OCI-LY3 (cell line): ENCODE results near the gene FNBP1.

ENCODE experiments used
- H2AFZ ChIP-seq: fragments of 200-600, 300-600 bp; shearing (Covaris generic); 2 replicates; pipeline ENCODE4 v1.6.0; 2014; ENCODE audit warnings: antibody characterized with exemption, low read depth, low read length
- H3K27ac ChIP-seq: fragments of 200-600, 300-600 bp; sonication (generic); 2 replicates; pipeline ENCODE4 v1.5.1; 2014; ENCODE audit warnings: mild to moderate bottlenecking, low read length, moderate library complexity, mixed read lengths
- H3K27me3 ChIP-seq: fragments of 200-600, 300-600 bp; sonication (generic); 2 replicates; pipeline ENCODE4 v1.6.1; 2014; ENCODE audit warnings: low read depth, low read length, mixed read lengths
- H3K36me3 ChIP-seq: fragments of 200-600, 300-600 bp; sonication (generic); replicated peaks from 2 replicates; pipeline ENCODE3; 2014; ENCODE audit warnings: low read depth, low read length, mixed read lengths
- H3K4me1 ChIP-seq: fragments of 300-600, 200-600 bp; sonication (generic); 2 replicates; pipeline ENCODE4 v1.6.1; 2014; ENCODE audit warnings: low read length, mixed read lengths
- H3K4me2 ChIP-seq: fragments of 200-600, 300-600 bp; sonication (generic); 2 replicates; pipeline ENCODE4 v1.6.1; 2014; ENCODE audit warnings: low read length, mixed read lengths
- H3K4me3 ChIP-seq: fragments of 300-600, 200-600 bp; sonication (generic); 2 replicates; pipeline ENCODE4 v1.5.1; 2014; ENCODE audit warnings: antibody characterized with exemption, mild to moderate bottlenecking, low read length, moderate library complexity
- H3K79me2 ChIP-seq: fragments of 300-600, 200-600 bp; shearing (Covaris generic); 2 replicates; pipeline ENCODE4 v1.6.1; 2014; ENCODE audit warnings: mild to moderate bottlenecking, low read length, mixed read lengths
- H3K9ac ChIP-seq: fragments of 300-600, 200-600 bp; shearing (Covaris generic); 2 replicates; pipeline ENCODE4 v1.6.0; 2014; ENCODE audit warnings: mild to moderate bottlenecking, low read length, moderate library complexity
- H3K9me3 ChIP-seq: fragments of 200-600, 300-600 bp; shearing (Covaris generic); 2 replicates; pipeline ENCODE4 v1.6.1; 2014; ENCODE audit warnings: low read length, mixed read lengths; ENCODE audit not compliant: insufficient read depth
- H4K20me1 ChIP-seq: fragments of 200-600, 300-600 bp; sonication (generic); 2 replicates; pipeline ENCODE4 v1.6.1; 2016; ENCODE audit warnings: low read length, mixed read lengths; ENCODE audit not compliant: insufficient read depth
- CTCF ChIP-seq: fragments of 200-600, 300-600 bp; sonication (generic); IDR thresholded peaks from 2 replicates; pipeline ENCODE4 v1.5.1; 2014; ENCODE audit warnings: antibody characterized with exemption, low read length, low read depth
- EZH2phosphoT487 ChIP-seq: fragments of 200-600 bp; shearing (Covaris generic); IDR thresholded peaks from 2 replicates; pipeline ENCODE4 v1.6.1; 2018; ENCODE audit warnings: antibody characterized with exemption, mixed run types, low read depth

Gene FNBP1

GRCh38 chr9:129869585-129870501 is 173.1 kb downstream of the FNBP1 start:
- Histone ChIP-seq H2AFZ (no peak overlapping the region), H3K27me3 (no peaks in the 10 kb centered on the region), H3K9me3 (no peaks in the 10 kb centered on the region), H3K79me2 (no peaks in the 10 kb centered on the region), H3K4me2 (no peak overlapping the region), H3K27ac (no peak overlapping the region), H3K4me1 (no peaks in the 10 kb centered on the region), H3K9ac (no peak overlapping the region), H4K20me1 (no peaks in the 10 kb centered on the region), H3K36me3 (no peaks in the 10 kb centered on the region), H3K4me3 (no peak overlapping the region)
- no peak for TF ChIP-seq EZH2phosphoT487
- TF ChIP-seq CTCF: no peak

- TF ChIP-seq EZH2phosphoT487 (no peak), CTCF (no peak)
- Histone ChIP-seq H3K27me3 (no peaks in the 10 kb centered on the region), H3K79me2 (no peaks in the 10 kb centered on the region), H3K4me2 (no peak overlapping the region), H3K4me3 (no peak overlapping the region), H3K4me1 (no peaks in the 10 kb centered on the region), H3K9me3 (no peaks in the 10 kb centered on the region), H3K9ac (no peak overlapping the region), H3K36me3 (no peaks in the 10 kb centered on the region), H2AFZ (no peak overlapping the region), H3K27ac (no peak overlapping the region), H4K20me1 (no peaks in the 10 kb centered on the region)
Observed at GRCh38 chr9:129868872-129869486, 174.0 kb downstream of the FNBP1 start.

DNA sequence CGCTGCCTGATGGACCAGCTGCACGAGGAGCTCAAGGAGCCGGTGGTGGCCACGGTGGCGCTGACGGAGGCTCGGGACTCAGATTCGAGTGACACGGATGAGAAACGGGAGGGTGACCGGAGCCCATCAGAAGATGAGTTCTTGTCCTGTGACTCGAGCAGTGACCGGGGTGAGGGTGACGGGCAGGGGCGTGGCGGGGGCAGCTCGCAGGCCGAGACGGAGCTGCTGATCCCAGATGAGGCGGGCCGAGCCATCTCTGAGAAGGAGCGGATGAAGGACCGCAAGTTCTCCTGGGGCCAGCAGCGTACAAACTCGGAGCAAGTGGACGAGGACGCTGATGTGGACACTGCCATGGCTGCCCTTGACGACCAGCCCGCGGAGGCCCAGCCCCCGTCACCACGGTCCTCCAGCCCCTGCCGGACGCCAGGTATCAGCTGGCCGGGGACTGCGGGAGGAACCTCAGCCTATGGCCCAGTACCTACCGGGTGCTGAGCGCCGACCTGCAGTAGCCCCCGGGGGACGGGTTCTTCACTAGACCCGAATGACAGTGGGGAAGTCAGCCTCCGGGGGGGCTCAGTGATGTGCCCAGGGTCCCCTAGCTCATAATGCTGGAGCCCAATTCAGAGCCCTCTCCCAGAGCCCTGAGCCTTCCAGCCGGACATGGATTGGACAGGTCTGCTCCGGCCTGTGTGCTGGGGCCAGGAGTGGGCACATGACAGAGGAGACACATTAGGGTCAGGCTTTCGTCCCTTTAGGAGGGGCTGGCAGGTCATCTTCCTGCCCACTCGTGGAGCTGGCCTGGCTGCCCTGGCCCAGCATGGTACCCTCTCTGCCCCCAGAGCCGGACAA is 174.7 kb downstream of the FNBP1 start:
- no peak overlapping the region for H3K9ac ChIP-seq
- H3K4me1 ChIP-seq: no peaks in the 10 kb centered on the region
- TF ChIP-seq CTCF: no peak
- no peak for TF ChIP-seq EZH2phosphoT487

More for the DNA sequence above, 174.7 kb downstream of the FNBP1 start:
- Histone ChIP-seq H3K4me2 (no peak overlapping the region), H3K79me2 (no peaks in the 10 kb centered on the region), H3K27ac (no peak overlapping the region), H3K9me3 (no peaks in the 10 kb centered on the region), H4K20me1 (no peaks in the 10 kb centered on the region), H3K27me3 (no peaks in the 10 kb centered on the region), H2AFZ (no peak overlapping the region), H3K36me3 (no peaks in the 10 kb centered on the region), H3K4me3 (no peak overlapping the region)
